Measurements from ENCODE around the gene DNASE1L3. TPM values are rescaled to one million over a fixed set of nuclear protein-coding genes. Genes with fewer than 3 reads are reported as not detected.

The DNASE1L3 gene
- total and polyA plus RNA-seq, 2 of the 13 experiments (the other 11 are each of a cell fraction or from before 2014, with no cell fraction given), result 0.86 to 1.7 TPM

- TF ChIP-seq ZNF687 (CRISPR knock-in tag; IDR thresholded peaks at IDR 0.05) (peak; percentile 79), EED (CRISPR knock-in tag; IDR thresholded peaks at IDR 0.05) (no peak), ZNF318 (CRISPR knock-in tag; IDR thresholded peaks at IDR 0.05) (no peak), ZNF883 (CRISPR knock-in tag; IDR thresholded peaks at IDR 0.05; ENCODE audit: not compliant biosample characterization) (no peak), GTF2F1 (IDR thresholded peaks at IDR 0.05; ENCODE audit: low read length) (no peak), RXRA (CRISPR knock-in tag; IDR thresholded peaks at IDR 0.05) (no peak), BCL6 (CRISPR knock-in tag; IDR thresholded peaks at IDR 0.05) (no peak), SCMH1 (CRISPR knock-in tag; IDR thresholded peaks at IDR 0.05; ENCODE audit: borderline replicate concordance) (no peak), ZNF776 (CRISPR knock-in tag; IDR thresholded peaks at IDR 0.05) (0 out of 2 replicates have a peak, but pooled peaks have one; percentile 32), MXD3 (CRISPR knock-in tag; IDR thresholded peaks at IDR 0.05) (0 out of 2 replicates have a peak, but pooled peaks have one; percentile 22)
Observed at GRCh38 chr3:58167431-58168351, 43.1 kb downstream of the DNASE1L3 start (continued).
